CD14-positive monocyte (primary cell): Measurements from ENCODE around the gene PKMYT1. TPM values are rescaled to one million over a fixed set of nuclear protein-coding genes. Genes with fewer than 3 reads are reported as not detected.

Experiments
- DNase-seq, 3 donors: peaks; one replicate each; pipeline ENCODE4 v3.0.0-alpha.2; 2011 to 2022
- H2AFZ ChIP-seq: 2 replicates; pipeline ENCODE4 v1.6.0; 2012; ENCODE audit warnings: mild to moderate bottlenecking, low read depth, low read length, inconsistent platforms; ENCODE audit not compliant: insufficient read depth, poor library complexity, severe bottlenecking
- H3K27ac ChIP-seq, 2 donors: 1 replicate in 1 of 2; 2 replicates in 1 of 2; pipeline ENCODE4 v1.5.1; 2012 to 2013; ENCODE audit warnings: low read length in 2 of 2, control low read depth in 1 of 2, inconsistent platforms in 1 of 2, low read depth in 1 of 2, mild to moderate bottlenecking in 1 of 2
- H3K27me3 ChIP-seq, 2 donors: one replicate each; pipeline versions ENCODE4 v1.6.0 to v1.6.1; 2011 to 2013; ENCODE audit warnings: low read length in 2 of 2; ENCODE audit not compliant: control insufficient read depth in 2 of 2, insufficient read depth in 2 of 2
- H3K36me3 ChIP-seq, 2 donors: replicated peaks in 1 of 2; 1 replicate in 1 of 2; 2 replicates in 1 of 2; pipeline versions ENCODE4 v1.5.1 to v1.6.1; 2012 to 2013; ENCODE audit warnings: low read length in 2 of 2, control low read depth in 1 of 2, inconsistent platforms in 1 of 2, mild to moderate bottlenecking in 1 of 2; ENCODE audit not compliant: insufficient read depth in 2 of 2, control insufficient read depth in 1 of 2
- H3K4me1 ChIP-seq, 2 donors: 1 replicate in 1 of 2; 2 replicates in 1 of 2; pipeline versions ENCODE4 v1.5.1 to v1.6.1; 2012 to 2013; ENCODE audit warnings: low read length in 2 of 2, control low read depth in 1 of 2, inconsistent platforms in 1 of 2, mild to moderate bottlenecking in 1 of 2, moderate library complexity in 1 of 2; ENCODE audit not compliant: insufficient read depth in 2 of 2, control insufficient read depth in 1 of 2
- H3K4me2 ChIP-seq: replicated peaks from 2 replicates; pipeline ENCODE3; 2012; ENCODE audit warnings: low read length, moderate library complexity, mild to moderate bottlenecking; ENCODE audit not compliant: poor library complexity, severe bottlenecking; ENCODE audit errors: extremely low read depth
- H3K4me3 ChIP-seq, 3 experiments: fragments of 200-600 bp in 1 of 3; sonication (generic) in 1 of 3; replicated peaks in 1 of 3; 1 replicate in 2 of 3; 2 replicates in 1 of 3; pipeline ENCODE4 v1.5.1; 2011 to 2013; ENCODE audit warnings: low read length in 3 of 3, mild to moderate bottlenecking in 3 of 3, control low read depth in 2 of 3, low read depth in 2 of 3, inconsistent platforms in 1 of 3, moderate library complexity in 1 of 3
- H3K79me2 ChIP-seq: 2 replicates; pipeline ENCODE4 v1.6.0; 2012; ENCODE audit warnings: mild to moderate bottlenecking, control low read depth, inconsistent platforms, low read length, moderate library complexity; ENCODE audit not compliant: insufficient read depth
- H3K9ac ChIP-seq: 2 replicates; pipeline ENCODE4 v1.6.0; 2017; ENCODE audit warnings: low read length, mild to moderate bottlenecking; ENCODE audit not compliant: insufficient read depth, poor library complexity, severe bottlenecking
- H3K9me3 ChIP-seq, 2 donors: replicated peaks in 1 of 2; 1 replicate in 1 of 2; 2 replicates in 1 of 2; pipeline versions ENCODE4 v1.5.1 to v1.6.1; 2012 to 2013; ENCODE audit warnings: low read length in 2 of 2, control low read depth in 1 of 2; ENCODE audit not compliant: control insufficient read depth in 1 of 2, insufficient read depth in 1 of 2
- H4K20me1 ChIP-seq: 2 replicates; pipeline ENCODE4 v1.6.0; 2012; ENCODE audit warnings: mild to moderate bottlenecking, low read length, control low read depth, moderate library complexity; ENCODE audit not compliant: insufficient read depth
- H3K27ac Mint-ChIP-seq, 7 donors: one replicate each; pipeline ENCODE4 v1.8.0; 2020; ENCODE audit warnings: mild to moderate bottlenecking in 7 of 7, mixed read lengths in 7 of 7, moderate library complexity in 6 of 7, inconsistent platforms in 2 of 7
- H3K27me3 Mint-ChIP-seq, 3 donors: one replicate each; pipeline ENCODE4 v1.8.0; 2021 to 2022; ENCODE audit warnings: low read depth in 3 of 3, mild to moderate bottlenecking in 3 of 3, mixed read lengths in 3 of 3, moderate library complexity in 3 of 3, inconsistent platforms in 1 of 3
- H3K36me3 Mint-ChIP-seq, 2 donors: one replicate each; pipeline ENCODE4 v1.8.0; 2020; ENCODE audit warnings: mixed read lengths in 2 of 2, inconsistent platforms in 1 of 2, mild to moderate bottlenecking in 1 of 2
- H3K4me1 Mint-ChIP-seq: one replicate; pipeline ENCODE4 v1.8.0; 2020; ENCODE audit warnings: mild to moderate bottlenecking, mixed read lengths
- H3K4me3 Mint-ChIP-seq, 2 donors: one replicate each; pipeline ENCODE4 v1.8.0; 2020; ENCODE audit warnings: mild to moderate bottlenecking in 2 of 2, mixed read lengths in 2 of 2, moderate library complexity in 1 of 2
- H3K9me3 Mint-ChIP-seq, 7 donors: one replicate each; pipeline ENCODE4 v1.8.0; 2020 to 2022; ENCODE audit warnings: mixed read lengths in 7 of 7, mild to moderate bottlenecking in 6 of 7, moderate library complexity in 6 of 7, inconsistent platforms in 2 of 7
- WGBS: methylation state at CpG from one replicate; pipeline ENCODE4 v1.1.5; 2013; ENCODE audit warnings: missing lambda C conversion rate; ENCODE audit not compliant: insufficient coverage; 5-methylcytosine and 5-hydroxymethylcytosine counted together
- intact Hi-C, 2 donors: fragments of 100-400 bp; cut with micrococcal nuclease; formaldehyde crosslinking; loops; one replicate each; pipeline versions ENCODE4 v1.15.0 to v1.15.1; 2023
- polyA plus RNA-seq, 3 donors: library from polyadenylated mRNA; depleted of rRNA in 1 of 3; unstranded in 2 of 3; stranded (reverse) in 1 of 3; fragments of 300-500 nt in 2 of 3; fragments of >200 nt in 1 of 3; fragmentation: Illumina TruSeq in 2 of 3; gene quantifications; 1 replicate in 2 of 3; 2 replicates in 1 of 3; pipeline ENCODE4 v1.2.3, GENCODE V29; 2012 to 2021
- TF ChIP-seq, protein P1 (sequence below): fragments of 200-600 bp; IDR thresholded peaks from one replicate; pipeline ENCODE4 v1.8.0; 2022; ENCODE audit warnings: antibody characterized with exemption, mild to moderate bottlenecking

PKMYT1 gene
- polyA plus RNA-seq, 3 donors: 0.39 to 3.2 (median 3.0) TPM

DNA sequence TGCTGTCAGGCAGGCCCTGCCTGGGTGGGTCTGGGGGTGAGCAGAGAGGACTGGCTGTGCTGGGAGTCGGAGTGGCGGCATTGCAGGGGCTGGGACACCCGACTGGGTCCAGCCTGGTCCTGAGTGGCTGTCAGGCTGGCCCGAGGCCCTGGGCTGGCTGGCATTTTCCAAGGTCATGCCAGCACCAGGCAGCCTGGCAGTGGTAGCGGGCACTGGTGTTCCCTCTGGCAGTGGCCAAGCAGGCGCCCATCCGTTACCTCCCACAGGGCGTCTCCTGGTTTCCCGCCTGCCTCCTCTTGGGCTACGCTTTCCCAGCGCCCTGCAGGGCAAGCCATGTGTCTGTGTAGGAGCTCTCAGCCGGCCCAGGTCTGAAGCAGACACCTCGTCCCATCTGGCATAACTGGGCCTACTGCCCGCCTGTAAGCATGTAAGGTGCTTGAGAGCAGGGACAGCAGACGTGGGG lies 5.7 kb upstream of the PKMYT1 start:
- Mint-ChIP-seq H3K4me3 (no peak overlapping the region), H3K9me3 (no peaks in the 10 kb centered on the region), H3K27me3 (peaks cover 11 to 27% (median 12%) of the 10 kb centered on the region in 3 donors), H3K4me1 (peaks cover 12% of the 10 kb centered on the region), H3K27ac (no peak overlapping the region), H3K36me3 (no peaks in the 10 kb centered on the region)
- no peaks in the 10 kb centered on the region for H3K9me3 ChIP-seq
- H4K20me1 ChIP-seq: no peaks in the 10 kb centered on the region
- intact Hi-C loops: no loop called here
- H3K27ac ChIP-seq: no peak overlapping the region
- TF ChIP-seq, protein P1, sequence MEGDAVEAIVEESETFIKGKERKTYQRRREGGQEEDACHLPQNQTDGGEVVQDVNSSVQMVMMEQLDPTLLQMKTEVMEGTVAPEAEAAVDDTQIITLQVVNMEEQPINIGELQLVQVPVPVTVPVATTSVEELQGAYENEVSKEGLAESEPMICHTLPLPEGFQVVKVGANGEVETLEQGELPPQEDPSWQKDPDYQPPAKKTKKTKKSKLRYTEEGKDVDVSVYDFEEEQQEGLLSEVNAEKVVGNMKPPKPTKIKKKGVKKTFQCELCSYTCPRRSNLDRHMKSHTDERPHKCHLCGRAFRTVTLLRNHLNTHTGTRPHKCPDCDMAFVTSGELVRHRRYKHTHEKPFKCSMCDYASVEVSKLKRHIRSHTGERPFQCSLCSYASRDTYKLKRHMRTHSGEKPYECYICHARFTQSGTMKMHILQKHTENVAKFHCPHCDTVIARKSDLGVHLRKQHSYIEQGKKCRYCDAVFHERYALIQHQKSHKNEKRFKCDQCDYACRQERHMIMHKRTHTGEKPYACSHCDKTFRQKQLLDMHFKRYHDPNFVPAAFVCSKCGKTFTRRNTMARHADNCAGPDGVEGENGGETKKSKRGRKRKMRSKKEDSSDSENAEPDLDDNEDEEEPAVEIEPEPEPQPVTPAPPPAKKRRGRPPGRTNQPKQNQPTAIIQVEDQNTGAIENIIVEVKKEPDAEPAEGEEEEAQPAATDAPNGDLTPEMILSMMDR: no peak
- H3K4me3 ChIP-seq: no peak overlapping the region
- H3K9ac ChIP-seq: no peak overlapping the region
- H3K27me3 ChIP-seq: no peaks in the 10 kb centered on the region
- WGBS: 92% methylated on average over 14 of the region's 15 CpGs
- H3K36me3 ChIP-seq: no peaks in the 10 kb centered on the region
- peaks cover 10 to 13% of the 10 kb centered on the region in 2 donors for H3K4me1 ChIP-seq
- H3K4me2 ChIP-seq: no peak overlapping the region
- no peak for DNase-seq
- H3K79me2 ChIP-seq: no peaks in the 10 kb centered on the region
- no peak overlapping the region for H2AFZ ChIP-seq

DNA sequence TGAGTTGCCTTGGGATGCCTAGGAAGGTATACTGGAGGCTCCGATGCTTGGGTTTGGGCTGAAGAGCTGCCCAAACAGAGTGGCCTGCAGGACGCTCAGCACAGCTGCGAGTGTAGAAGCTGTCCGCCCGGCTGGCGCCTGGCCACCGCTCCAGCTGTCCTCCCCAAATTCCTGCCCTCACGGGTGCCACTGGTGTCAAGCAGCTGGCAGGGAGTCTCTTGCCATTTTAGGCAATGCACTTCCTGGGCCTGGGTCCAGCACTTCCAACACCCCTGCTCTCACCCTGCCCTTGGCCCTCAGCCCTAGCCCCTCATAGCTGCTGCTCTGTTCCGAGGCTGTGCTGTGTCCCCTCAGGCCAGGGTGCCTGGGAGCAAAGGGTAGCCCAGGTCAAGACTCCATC lies 5.2 kb upstream of the PKMYT1 start:
- Histone ChIP-seq H3K4me2 (no peak overlapping the region), H3K9me3 (no peaks in the 10 kb centered on the region), H3K79me2 (no peaks in the 10 kb centered on the region), H3K27ac (no peak overlapping the region), H3K36me3 (no peaks in the 10 kb centered on the region), H3K27me3 (no peaks in the 10 kb centered on the region), H4K20me1 (no peaks in the 10 kb centered on the region), H2AFZ (no peak overlapping the region), H3K4me1 (peaks cover 13 to 15% of the 10 kb centered on the region in 2 donors), H3K4me3 (no peak overlapping the region), H3K9ac (no peak overlapping the region)
- Mint-ChIP-seq H3K4me1 (peaks cover 15% of the 10 kb centered on the region), H3K4me3 (no peak overlapping the region), H3K9me3 (no peaks in the 10 kb centered on the region), H3K27me3 (peaks cover 7 to 26% (median 12%) of the 10 kb centered on the region in 3 donors), H3K36me3 (no peaks in the 10 kb centered on the region), H3K27ac (no peak overlapping the region)
- intact Hi-C loops: no loop called here
- 95% methylated on average over 8 of the region's 9 CpGs for WGBS
- TF ChIP-seq, protein P1: no peak
- no peak for DNase-seq
